ENCODE measurements around the gene CLASRP. TPM values are rescaled to one million over a fixed set of nuclear protein-coding genes. Genes with fewer than 3 reads are reported as not detected.

The CLASRP gene
- total and polyA plus RNA-seq, 2 of the 8 experiments (the other 6 are each of a cell fraction or from before 2014, with no cell fraction given): 22.3 to 71.7 TPM

GRCh38 chr19:45005787-45006186, 33.1 kb upstream of the CLASRP start:
- no peak for FAIRE-seq
- 94% methylated on average over 9 of the region's 9 CpGs; no CpG with 5 or more reads in 1 of the 2 experiments for WGBS, 2 experiments (ENCODE audit: extremely low coverage in 1 of 2, insufficient coverage in 1 of 2, insufficient read length in 1 of 2, insufficient replicate concordance in 2 of 2, low coverage in 1 of 2, low lambda C conversion rate in 2 of 2, missing lambda C conversion rate in 1 of 2)
- peaks cover 4 to 6% of the 10 kb centered on the region in 2 experiments for H4K20me1 ChIP-seq (replicated peaks in 1 of 2; ENCODE audit: control insufficient read depth in 1 of 2, insufficient read depth in 2 of 2, low read length in 2 of 2)

More at GRCh38 chr19:45005787-45006186, 33.1 kb upstream of the CLASRP start:
- Histone ChIP-seq H3K4me3 (ENCODE audit: extremely low read depth in 1 of 4, insufficient read depth in 2 of 4, low read depth in 3 of 4, low read length in 4 of 4) (no peak overlapping the region), H3K4me1 (replicated peaks in 1 of 4; ENCODE audit: control insufficient read depth in 3 of 4, insufficient read depth in 4 of 4, low read length in 3 of 4) (no peaks in the 10 kb centered on the region), H3K18ac (ENCODE audit: extremely low read depth, low read length) (no peak overlapping the region), H3K56ac (replicated peaks; ENCODE audit: insufficient read length, low read depth, low read length) (no peak overlapping the region), H3K9ac (replicated peaks in 1 of 4; ENCODE audit: extremely low read depth in 1 of 4, low read depth in 3 of 4, low read length in 3 of 4) (no peak overlapping the region), H2BK5ac (ENCODE audit: low read depth, low read length) (no peak overlapping the region), H3K27me3 (replicated peaks in 1 of 4; ENCODE audit: control insufficient read depth in 3 of 4, extremely low read depth in 1 of 4, insufficient read depth in 3 of 4, low read length in 3 of 4) (no peaks in the 10 kb centered on the region), H3K79me2 (ENCODE audit: control insufficient read depth in 1 of 2, insufficient read depth in 2 of 2, low read length in 2 of 2) (no peaks in the 10 kb centered on the region), H2BK15ac (ENCODE audit: low read length) (no peak overlapping the region), H3K27ac (ENCODE audit: low read depth, low read length) (no peak overlapping the region), H3K4ac (replicated peaks; ENCODE audit: insufficient read length, low read depth, low read length) (no peak overlapping the region), H3K36me3 (ENCODE audit: control insufficient read depth in 2 of 4, insufficient read depth in 4 of 4, low read length in 3 of 4) (no peaks in the 10 kb centered on the region), H3K9me3 (ENCODE audit: insufficient read depth in 2 of 2, low read depth in 1 of 2, low read length in 1 of 2) (no peaks in the 10 kb centered on the region), H3K23me2 (ENCODE audit: low read depth, low read length) (no peaks in the 10 kb centered on the region), H2BK120ac (replicated peaks; ENCODE audit: low read depth, low read length) (no peak overlapping the region), H4K5ac (ENCODE audit: insufficient read length, low read depth, low read length) (no peak overlapping the region), H3K79me1 (ENCODE audit: low read depth, low read length) (no peaks in the 10 kb centered on the region; the same call in 1 of the 2 replicates), H4K8ac (ENCODE audit: extremely low read depth, insufficient read depth, low read length) (no peak overlapping the region), H2BK20ac (ENCODE audit: low read length) (no peak overlapping the region), H3K23ac (ENCODE audit: insufficient read length) (no peak overlapping the region), H2AK5ac (ENCODE audit: low read depth, low read length) (no peak overlapping the region), H4K91ac (replicated peaks; ENCODE audit: insufficient read length, low read length) (no peak overlapping the region), H3K14ac (ENCODE audit: insufficient read length) (no peak overlapping the region), H2AFZ (ENCODE audit: low read length) (no peak overlapping the region), H2BK12ac (ENCODE audit: low read depth, low read length) (no peak overlapping the region), H3K4me2 (ENCODE audit: insufficient read depth in 1 of 2, low read depth in 2 of 2, low read length in 2 of 2) (no peak overlapping the region)
- DNase-seq (ENCODE audit: low read depth in 1 of 2, low spot score in 2 of 2): no peak
- POLR2A ChIA-PET (ENCODE audit: partially characterized antibody): interaction anchor here (0.6 to 0.7 kb wide), 2 partner anchors 16 to 21 kb away, joined by 3 to 4 read pairs; no protein-coding TSS in a partner anchor
- no peak for TF ChIP-seq POU5F1 (IDR thresholded peaks at IDR 0.05; ENCODE audit: low read depth, low read length)
- TF ChIP-seq RFX5 (IDR thresholded peaks at IDR 0.05; ENCODE audit: borderline replicate concordance, low read depth, low read length): no peak
- TF ChIP-seq YY1 (IDR thresholded peaks at IDR 0.05; ENCODE audit: low read depth, low read length): no peak
- TF ChIP-seq NRF1 (IDR thresholded peaks at IDR 0.05; ENCODE audit: low read depth, low read length): no peak
- no peak for TF ChIP-seq EZH2 (IDR thresholded peaks at IDR 0.05; ENCODE audit: low read depth, low read length, severe bottlenecking)
- no peak for TF ChIP-seq SIRT6 (IDR thresholded peaks at IDR 0.05; ENCODE audit: low read length)
- TF ChIP-seq MAFK (IDR thresholded peaks at IDR 0.05; ENCODE audit: low read depth, low read length): no peak
- CTCF ChIA-PET (ENCODE audit: partially characterized antibody): no interaction called here

Measured in H1 (cell line).